HG03565 (cell line): ENCODE results near the gene SULT4A1.
"Not testable (repeated sequence)": the region's sequence is repeated elsewhere in the genome, so short reads cannot be mapped to it uniquely, and the experiment has no call there.

Experiments
- ATAC-seq: cut with Tn5 transposase; IDR thresholded peaks from one replicate; pipeline ENCODE4 v1.9.1; 2021; ENCODE audit warnings: mild to moderate bottlenecking, moderate library complexity; ENCODE audit not compliant: unreplicated experiment

SULT4A1 gene

DNA sequence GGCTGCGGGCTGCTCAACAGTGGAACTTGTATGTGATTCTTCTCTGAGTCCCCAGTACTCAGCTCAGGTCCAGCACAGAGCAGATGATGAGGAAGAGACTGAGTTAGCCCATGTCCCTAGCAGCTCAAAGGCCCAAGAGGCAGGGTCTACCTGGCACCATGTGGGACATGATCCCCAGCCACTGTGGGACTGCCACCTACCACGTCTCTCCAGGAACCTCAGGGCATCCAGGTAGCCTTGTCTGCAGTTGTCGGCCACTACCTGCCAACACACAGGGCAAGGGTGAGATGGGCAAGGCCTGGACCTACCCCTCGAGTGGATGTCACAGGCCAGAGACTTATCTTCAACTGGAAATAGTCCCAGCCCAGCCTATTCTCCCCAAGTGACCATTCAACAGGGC, 25.1 kb upstream of the SULT4A1 start:
- no peak for ATAC-seq

DNA sequence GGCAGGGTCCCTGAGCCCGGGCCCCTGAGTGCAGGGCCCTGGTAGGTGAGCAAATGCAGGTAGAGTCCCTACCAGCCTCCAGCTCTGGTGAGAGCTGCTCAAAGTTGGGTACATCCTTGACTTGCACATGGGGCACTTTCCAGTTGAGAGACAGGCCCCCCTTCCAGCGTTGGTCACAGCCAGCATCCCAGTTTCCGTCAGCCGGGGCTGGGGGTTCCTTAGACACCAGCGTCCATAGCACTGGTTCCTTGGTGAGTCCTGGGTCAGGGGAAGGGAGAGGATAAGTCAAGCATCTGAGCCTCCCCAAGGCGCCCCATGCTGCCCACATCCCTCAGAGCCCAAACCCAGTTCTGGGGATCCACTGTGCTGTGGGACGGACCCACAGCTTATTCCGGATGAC, 23.9 kb upstream of the SULT4A1 start:
- ATAC-seq, result no peak

DNA sequence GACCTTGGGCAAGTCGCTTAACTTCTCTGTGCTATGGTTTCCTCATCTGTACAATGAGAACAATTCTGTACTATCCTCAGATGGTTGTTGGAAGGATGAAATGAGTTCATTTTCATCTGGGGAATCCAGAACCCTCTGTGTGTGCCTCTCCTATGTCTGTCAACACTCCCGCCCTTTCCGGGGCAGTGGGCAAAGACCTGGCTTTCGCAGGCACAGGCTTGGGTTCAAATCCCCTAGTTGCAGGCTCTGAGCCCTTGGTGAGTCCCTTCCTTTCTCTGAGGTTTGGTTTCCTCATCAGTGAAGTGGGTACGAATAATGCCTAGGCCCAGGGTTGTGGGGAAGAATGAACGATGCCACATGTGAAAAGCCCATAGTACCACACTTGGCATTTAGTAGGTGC, 23.5 kb upstream of the SULT4A1 start:
- no peak for ATAC-seq

DNA sequence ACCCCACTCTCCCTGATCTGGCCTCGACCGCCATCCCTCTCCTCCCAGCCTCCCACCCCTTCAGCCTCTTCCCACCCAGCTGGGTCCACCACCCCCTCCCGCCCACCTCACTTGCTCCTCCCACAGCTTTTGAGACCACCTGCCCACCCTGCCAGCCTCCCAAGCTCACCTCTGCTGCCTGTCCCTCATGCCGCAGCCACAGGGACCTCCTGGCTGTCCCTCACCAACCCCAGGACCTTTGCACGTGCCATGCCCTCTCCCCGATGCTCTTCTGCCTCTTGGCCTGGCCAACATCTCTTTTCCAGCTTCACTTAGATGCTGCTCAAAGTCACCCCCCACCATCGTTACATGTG, 23.0 kb upstream of the SULT4A1 start:
- ATAC-seq, result no peak

GRCh38 chr22:43884600-43885318, 22.4 kb upstream of the SULT4A1 start:
- ATAC-seq, result peak; percentile 51

DNA sequence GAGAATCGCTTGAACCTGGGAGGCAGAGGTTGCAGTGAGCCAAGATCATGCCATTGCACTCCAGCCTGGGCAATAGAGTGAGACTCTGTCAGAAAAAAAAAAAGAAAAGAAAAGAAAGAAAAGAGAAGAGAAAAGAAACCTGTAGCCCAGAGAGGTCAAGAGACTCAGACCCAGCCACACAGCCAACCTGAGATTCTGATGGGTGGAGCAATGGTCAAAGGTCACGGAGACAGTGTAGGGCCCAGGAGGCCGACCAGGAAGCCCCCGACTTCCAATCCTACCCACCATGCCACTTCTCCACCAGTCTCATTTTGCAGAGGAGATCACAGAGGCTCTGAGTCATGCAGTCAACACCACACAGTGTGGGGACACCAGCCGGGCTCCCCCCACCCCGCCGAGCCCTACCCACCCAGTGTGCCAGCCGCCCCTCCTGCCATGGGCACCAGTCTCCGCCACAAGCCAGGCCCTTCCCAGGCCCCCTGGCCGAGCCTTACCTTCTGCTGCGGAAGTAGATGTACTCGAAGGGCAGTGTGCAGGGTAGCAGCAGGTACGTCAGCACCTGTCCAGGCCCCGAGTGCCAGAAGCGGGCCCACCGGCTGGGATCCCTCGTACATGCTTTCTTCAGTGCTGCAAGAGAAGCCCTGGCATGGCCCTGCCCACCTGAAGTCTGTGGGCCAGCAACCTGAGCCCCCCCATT, 21.6 kb upstream of the SULT4A1 start:
- ATAC-seq, result no peak

- ATAC-seq, result no peak
Observed at GRCh38 chr22:43883012-43883661, 20.8 kb upstream of the SULT4A1 start.

- no peak for ATAC-seq
Observed at GRCh38 chr22:43882122-43882767, 19.9 kb upstream of the SULT4A1 start.

DNA sequence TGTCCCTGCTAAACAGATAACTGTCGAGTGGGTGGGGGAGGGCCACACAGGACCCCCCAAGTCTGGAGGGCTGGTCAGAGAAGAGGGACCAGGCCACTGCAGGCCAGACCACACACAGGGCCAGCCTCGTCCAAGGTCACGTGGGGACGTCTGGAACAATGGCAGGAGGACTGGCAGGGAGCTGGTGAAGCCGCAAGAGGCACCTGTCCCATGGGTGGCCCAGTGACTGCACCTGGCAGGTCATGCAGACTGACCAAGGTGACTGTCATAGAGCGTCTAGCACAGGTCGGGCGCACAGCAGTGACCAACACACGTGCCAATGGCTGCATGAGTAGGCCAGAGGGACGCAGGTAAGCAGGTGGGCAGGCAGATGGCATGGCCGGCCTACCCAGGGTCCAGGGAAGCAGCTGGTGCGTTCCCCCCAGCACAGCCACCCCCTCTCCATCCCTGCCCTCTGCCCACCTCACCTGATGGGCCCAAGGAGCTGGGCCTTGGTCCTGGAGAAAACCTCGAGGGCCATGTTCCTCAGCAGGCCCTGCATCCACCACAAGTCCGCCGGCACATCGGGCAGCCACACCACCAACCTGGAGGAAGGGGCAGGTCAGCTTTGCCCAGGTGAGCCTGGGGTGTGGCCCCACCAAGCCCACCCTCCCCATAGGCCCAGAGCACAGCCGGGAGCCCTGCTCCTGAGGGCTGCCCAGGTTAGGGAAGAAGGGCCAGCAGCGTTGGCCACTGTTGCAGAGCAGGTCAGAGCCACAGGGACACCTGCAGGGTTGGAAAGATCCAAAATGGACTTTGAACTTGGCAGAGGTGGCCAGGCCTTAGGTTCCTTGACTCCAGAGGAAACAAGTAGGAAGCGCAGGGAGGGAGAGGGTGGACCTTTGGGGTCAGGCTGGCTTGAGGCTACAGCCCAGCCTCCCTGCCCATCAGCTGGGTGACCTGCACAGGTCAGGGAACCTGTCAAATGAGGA, 19.1 kb upstream of the SULT4A1 start:
- no peak for ATAC-seq

DNA sequence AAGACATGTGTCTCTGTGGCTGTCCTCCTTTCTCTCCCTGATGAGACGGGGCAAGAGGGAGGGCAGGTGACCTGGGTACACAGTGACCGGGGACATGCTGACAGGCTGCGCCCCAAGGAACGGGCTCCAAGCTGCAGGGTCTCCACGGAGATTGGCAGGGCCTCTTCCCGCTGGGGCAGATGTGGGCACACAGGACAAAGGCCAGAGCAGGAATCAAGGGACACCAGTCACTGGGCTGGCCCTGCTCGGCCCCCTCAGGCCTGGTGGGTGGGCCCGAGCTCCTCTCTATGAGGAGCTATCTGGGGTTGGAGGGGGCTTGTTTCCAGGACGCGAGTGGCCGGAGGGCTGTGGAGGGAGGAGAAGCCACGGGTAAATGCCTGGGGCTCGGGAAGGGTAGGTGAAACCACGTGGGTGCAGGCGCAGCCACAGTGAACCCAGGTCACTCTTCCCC, 18.3 kb upstream of the SULT4A1 start:
- no peak for ATAC-seq

- no peak for ATAC-seq
Observed at GRCh38 chr22:43879901-43880540, 17.7 kb upstream of the SULT4A1 start.

GRCh38 chr22:43878831-43879550, 16.7 kb upstream of the SULT4A1 start:
- no peak for ATAC-seq

DNA sequence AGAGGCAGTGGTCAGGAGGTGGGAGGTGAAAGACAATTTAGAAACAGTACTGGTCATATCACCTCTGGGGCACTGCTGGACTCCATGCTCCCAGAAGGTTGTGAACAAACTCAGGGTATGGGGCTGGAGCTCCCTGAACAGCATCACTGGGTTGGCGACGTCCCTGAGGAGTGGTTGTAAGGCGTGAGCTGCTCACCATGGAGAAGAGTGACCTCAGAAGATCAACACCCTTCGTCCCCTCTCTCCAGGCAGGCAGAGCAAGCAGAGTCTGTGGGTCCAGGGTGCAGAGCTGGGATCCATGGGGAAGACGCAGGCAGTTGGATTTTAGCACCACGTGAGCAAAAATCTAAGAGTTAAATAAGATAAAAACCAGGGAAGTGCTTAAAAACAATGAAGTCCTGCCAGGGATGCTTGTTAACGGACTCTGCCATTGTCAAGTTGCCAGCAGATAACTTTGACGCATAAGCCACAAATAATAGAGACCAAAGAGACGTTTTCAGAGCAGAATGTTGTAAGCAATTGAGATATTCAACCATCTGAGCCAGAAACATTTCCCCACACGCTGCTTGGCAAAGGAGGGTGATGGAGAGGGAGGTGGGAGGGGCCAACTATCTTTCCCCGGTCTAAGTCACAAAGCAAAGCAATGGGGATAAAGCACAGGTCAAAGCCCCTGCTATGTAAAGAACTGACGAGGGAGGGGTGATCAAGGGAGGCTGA, 15.9 kb upstream of the SULT4A1 start:
- no peak for ATAC-seq

GRCh38 chr22:43876866-43877509, 14.7 kb upstream of the SULT4A1 start:
- ATAC-seq, result no peak

DNA sequence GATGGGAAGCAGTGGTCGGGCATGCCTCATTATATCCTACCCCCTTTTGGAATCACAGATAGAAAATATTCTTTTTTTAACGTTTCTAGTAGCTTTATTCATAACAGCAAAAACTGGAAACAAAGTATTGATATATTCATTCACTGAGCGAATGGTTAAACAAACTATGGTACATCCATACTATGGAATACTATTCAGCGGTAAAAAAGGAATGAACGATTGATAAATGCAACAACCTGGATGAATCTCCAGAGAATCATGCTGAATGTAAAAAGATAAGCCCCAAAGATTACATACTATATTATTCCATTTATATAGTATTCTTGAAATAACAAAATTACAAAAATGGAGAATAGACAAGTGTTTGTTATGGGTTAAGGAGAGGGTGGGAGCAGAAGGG, 7.5 kb upstream of the SULT4A1 start:
- ATAC-seq, result no peak

GRCh38 chr22:43869001-43869400, 6.7 kb upstream of the SULT4A1 start:
- ATAC-seq, result not testable (repeated sequence)

GRCh38 chr22:43867839-43868635, 5.7 kb upstream of the SULT4A1 start:
- ATAC-seq, result no peak

DNA sequence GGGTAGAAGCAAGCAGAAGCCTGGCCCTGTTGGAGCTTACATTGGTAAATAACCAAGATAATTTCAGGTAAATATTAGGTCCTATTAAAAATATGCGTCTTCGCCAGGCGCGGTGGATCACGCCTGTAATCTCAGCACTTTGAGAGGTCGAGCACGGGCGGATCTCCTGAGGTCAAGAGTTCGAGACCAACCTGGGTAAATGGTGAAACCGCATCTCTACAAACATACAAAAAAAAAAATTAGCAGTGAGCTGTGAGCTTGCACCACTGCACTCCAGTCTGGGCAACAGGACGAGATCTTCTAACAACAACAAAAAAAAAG, 529 bp upstream of the SULT4A1 start:
- ATAC-seq, result no peak
